HepG2 (cell line): ENCODE measurements around the gene NUP133. TPM values are rescaled to one million over a fixed set of nuclear protein-coding genes. Genes with fewer than 3 reads are reported as not detected.

Experiments
- CENPT ChIP-seq: sonication (generic); formaldehyde crosslinking; IDR thresholded peaks from 2 replicates; pipeline ENCODE4 v1.8.0; 2022; ENCODE audit warnings: low read depth, mild to moderate bottlenecking, moderate library complexity, missing genetic modification reagents
- HNRNPH1 ChIP-seq: fragments of 200-400 bp; formaldehyde crosslinking; optimal IDR thresholded peaks from 2 replicates; pipeline ENCODE3; 2017; ENCODE audit warnings: mild to moderate bottlenecking, low read depth, low read length
- NFE2L2 ChIP-seq: fragments of 150-350 bp; IDR thresholded peaks from 2 replicates; pipeline ENCODE4 v1.6.1; 2014; ENCODE audit warnings: low read length
- NFRKB ChIP-seq: fragments of 450-650 bp; IDR thresholded peaks from 2 replicates; pipeline ENCODE4 v1.6.1; 2017
- PHF8 ChIP-seq: sonication (generic); formaldehyde crosslinking; IDR thresholded peaks from 2 replicates; pipeline ENCODE4 v1.5.0; 2020; ENCODE audit warnings: missing genetic modification reagents
- SRF ChIP-seq: IDR thresholded peaks from 2 replicates; pipeline ENCODE4 v1.6.1; 2011; ENCODE audit warnings: mild to moderate bottlenecking, low read depth, low read length, moderate library complexity
- ZNF10 ChIP-seq: sonication (generic); formaldehyde crosslinking; IDR thresholded peaks from 2 replicates; pipeline ENCODE4 v1.4.0; 2020; ENCODE audit warnings: mild to moderate bottlenecking, low read depth, missing genetic modification reagents, borderline replicate concordance
- ZNF800 ChIP-seq: sonication (generic); formaldehyde crosslinking; IDR thresholded peaks from 2 replicates; pipeline ENCODE4 v1.4.0; 2020; ENCODE audit warnings: missing genetic modification reagents
- polyA plus RNA-seq, 8 experiments: library from polyadenylated mRNA; depleted of rRNA in 3 of 8; stranded (reverse) in 7 of 8; unstranded in 1 of 8; fragments of >200 nt; fragmentation: Illumina TruSeq in 4 of 8; extraction: Trizol in 4 of 8; gene quantifications; 2 replicates each; pipeline versions ENCODE4 v1.2.1 to v1.2.3, GENCODE V29; 2011 to 2016; ENCODE audit warnings: low read depth in 4 of 8, missing spikeins in 1 of 8, mixed read lengths in 1 of 8; ENCODE audit not compliant: insufficient read depth in 1 of 8
- total RNA-seq, 5 experiments: library from RNA; depleted of rRNA; stranded (reverse); fragments of >200 nt; fragmentation: Illumina TruSeq; extraction: Trizol; gene quantifications; 2 replicates each; pipeline ENCODE4 v1.2.3, GENCODE V29; 2016; ENCODE audit warnings: low read depth in 1 of 5
- TF ChIP-seq, protein P1 (sequence below): sonication (generic); formaldehyde crosslinking; IDR thresholded peaks from 2 replicates; pipeline ENCODE4 v1.4.0; 2020; ENCODE audit warnings: mild to moderate bottlenecking, missing genetic modification reagents
- TF ChIP-seq, protein P2 (sequence below): sonication (generic); formaldehyde crosslinking; IDR thresholded peaks from 2 replicates; pipeline ENCODE4 v1.9.0; 2021; ENCODE audit warnings: missing genetic modification reagents, mild to moderate bottlenecking, borderline replicate concordance
- TF ChIP-seq, protein P3 (sequence below): IDR thresholded peaks from 2 replicates; pipeline ENCODE4 v1.4.0; 2020; ENCODE audit warnings: mild to moderate bottlenecking, missing genetic modification reagents
- TF ChIP-seq, protein P4 (sequence below): sonication (generic); formaldehyde crosslinking; IDR thresholded peaks from 2 replicates; pipeline ENCODE4 v1.8.1; 2022; ENCODE audit warnings: low read depth, mild to moderate bottlenecking, missing genetic modification reagents
- TF ChIP-seq, protein P5 (sequence below): sonication (generic); formaldehyde crosslinking; IDR thresholded peaks from 2 replicates; pipeline ENCODE4 v1.5.0; 2020; ENCODE audit warnings: mild to moderate bottlenecking, missing genetic modification reagents

NUP133 gene
- total and polyA plus RNA-seq, 2 of the 13 experiments (the other 11 are each of a cell fraction or from before 2014, with no cell fraction given), result 17.7 to 45.6 TPM

- TF ChIP-seq, protein P1, sequence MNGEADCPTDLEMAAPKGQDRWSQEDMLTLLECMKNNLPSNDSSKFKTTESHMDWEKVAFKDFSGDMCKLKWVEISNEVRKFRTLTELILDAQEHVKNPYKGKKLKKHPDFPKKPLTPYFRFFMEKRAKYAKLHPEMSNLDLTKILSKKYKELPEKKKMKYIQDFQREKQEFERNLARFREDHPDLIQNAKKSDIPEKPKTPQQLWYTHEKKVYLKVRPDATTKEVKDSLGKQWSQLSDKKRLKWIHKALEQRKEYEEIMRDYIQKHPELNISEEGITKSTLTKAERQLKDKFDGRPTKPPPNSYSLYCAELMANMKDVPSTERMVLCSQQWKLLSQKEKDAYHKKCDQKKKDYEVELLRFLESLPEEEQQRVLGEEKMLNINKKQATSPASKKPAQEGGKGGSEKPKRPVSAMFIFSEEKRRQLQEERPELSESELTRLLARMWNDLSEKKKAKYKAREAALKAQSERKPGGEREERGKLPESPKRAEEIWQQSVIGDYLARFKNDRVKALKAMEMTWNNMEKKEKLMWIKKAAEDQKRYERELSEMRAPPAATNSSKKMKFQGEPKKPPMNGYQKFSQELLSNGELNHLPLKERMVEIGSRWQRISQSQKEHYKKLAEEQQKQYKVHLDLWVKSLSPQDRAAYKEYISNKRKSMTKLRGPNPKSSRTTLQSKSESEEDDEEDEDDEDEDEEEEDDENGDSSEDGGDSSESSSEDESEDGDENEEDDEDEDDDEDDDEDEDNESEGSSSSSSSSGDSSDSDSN (CRISPR knock-in tag), result no peak
- TF ChIP-seq SRF (no peak), HNRNPH1 (no peak), PHF8 (no peak), NFRKB (no peak), ZNF10 (CRISPR knock-in tag) (no peak), CENPT (CRISPR knock-in tag) (0 out of 2 replicates have a peak, but pooled peaks have one; percentile 38), NFE2L2 (no peak), ZNF800 (CRISPR knock-in tag) (peak; percentile 68; the same call in 1 of the 2 replicates)
- TF ChIP-seq, protein P2, sequence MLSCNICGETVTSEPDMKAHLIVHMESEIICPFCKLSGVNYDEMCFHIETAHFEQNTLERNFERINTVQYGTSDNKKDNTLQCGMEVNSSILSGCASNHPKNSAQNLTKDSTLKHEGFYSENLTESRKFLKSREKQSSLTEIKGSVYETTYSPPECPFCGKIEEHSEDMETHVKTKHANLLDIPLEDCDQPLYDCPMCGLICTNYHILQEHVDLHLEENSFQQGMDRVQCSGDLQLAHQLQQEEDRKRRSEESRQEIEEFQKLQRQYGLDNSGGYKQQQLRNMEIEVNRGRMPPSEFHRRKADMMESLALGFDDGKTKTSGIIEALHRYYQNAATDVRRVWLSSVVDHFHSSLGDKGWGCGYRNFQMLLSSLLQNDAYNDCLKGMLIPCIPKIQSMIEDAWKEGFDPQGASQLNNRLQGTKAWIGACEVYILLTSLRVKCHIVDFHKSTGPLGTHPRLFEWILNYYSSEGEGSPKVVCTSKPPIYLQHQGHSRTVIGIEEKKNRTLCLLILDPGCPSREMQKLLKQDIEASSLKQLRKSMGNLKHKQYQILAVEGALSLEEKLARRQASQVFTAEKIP (CRISPR knock-in tag), result no peak
- TF ChIP-seq, protein P3, sequence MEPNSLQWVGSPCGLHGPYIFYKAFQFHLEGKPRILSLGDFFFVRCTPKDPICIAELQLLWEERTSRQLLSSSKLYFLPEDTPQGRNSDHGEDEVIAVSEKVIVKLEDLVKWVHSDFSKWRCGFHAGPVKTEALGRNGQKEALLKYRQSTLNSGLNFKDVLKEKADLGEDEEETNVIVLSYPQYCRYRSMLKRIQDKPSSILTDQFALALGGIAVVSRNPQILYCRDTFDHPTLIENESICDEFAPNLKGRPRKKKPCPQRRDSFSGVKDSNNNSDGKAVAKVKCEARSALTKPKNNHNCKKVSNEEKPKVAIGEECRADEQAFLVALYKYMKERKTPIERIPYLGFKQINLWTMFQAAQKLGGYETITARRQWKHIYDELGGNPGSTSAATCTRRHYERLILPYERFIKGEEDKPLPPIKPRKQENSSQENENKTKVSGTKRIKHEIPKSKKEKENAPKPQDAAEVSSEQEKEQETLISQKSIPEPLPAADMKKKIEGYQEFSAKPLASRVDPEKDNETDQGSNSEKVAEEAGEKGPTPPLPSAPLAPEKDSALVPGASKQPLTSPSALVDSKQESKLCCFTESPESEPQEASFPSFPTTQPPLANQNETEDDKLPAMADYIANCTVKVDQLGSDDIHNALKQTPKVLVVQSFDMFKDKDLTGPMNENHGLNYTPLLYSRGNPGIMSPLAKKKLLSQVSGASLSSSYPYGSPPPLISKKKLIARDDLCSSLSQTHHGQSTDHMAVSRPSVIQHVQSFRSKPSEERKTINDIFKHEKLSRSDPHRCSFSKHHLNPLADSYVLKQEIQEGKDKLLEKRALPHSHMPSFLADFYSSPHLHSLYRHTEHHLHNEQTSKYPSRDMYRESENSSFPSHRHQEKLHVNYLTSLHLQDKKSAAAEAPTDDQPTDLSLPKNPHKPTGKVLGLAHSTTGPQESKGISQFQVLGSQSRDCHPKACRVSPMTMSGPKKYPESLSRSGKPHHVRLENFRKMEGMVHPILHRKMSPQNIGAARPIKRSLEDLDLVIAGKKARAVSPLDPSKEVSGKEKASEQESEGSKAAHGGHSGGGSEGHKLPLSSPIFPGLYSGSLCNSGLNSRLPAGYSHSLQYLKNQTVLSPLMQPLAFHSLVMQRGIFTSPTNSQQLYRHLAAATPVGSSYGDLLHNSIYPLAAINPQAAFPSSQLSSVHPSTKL (CRISPR knock-in tag), result no peak
- TF ChIP-seq, protein P4, sequence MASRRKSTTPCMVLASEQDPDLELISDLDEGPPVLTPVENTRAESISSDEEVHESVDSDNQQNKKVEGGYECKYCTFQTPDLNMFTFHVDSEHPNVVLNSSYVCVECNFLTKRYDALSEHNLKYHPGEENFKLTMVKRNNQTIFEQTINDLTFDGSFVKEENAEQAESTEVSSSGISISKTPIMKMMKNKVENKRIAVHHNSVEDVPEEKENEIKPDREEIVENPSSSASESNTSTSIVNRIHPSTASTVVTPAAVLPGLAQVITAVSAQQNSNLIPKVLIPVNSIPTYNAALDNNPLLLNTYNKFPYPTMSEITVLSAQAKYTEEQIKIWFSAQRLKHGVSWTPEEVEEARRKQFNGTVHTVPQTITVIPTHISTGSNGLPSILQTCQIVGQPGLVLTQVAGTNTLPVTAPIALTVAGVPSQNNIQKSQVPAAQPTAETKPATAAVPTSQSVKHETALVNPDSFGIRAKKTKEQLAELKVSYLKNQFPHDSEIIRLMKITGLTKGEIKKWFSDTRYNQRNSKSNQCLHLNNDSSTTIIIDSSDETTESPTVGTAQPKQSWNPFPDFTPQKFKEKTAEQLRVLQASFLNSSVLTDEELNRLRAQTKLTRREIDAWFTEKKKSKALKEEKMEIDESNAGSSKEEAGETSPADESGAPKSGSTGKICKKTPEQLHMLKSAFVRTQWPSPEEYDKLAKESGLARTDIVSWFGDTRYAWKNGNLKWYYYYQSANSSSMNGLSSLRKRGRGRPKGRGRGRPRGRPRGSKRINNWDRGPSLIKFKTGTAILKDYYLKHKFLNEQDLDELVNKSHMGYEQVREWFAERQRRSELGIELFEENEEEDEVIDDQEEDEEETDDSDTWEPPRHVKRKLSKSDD (CRISPR knock-in tag), result no peak
- TF ChIP-seq, protein P5, sequence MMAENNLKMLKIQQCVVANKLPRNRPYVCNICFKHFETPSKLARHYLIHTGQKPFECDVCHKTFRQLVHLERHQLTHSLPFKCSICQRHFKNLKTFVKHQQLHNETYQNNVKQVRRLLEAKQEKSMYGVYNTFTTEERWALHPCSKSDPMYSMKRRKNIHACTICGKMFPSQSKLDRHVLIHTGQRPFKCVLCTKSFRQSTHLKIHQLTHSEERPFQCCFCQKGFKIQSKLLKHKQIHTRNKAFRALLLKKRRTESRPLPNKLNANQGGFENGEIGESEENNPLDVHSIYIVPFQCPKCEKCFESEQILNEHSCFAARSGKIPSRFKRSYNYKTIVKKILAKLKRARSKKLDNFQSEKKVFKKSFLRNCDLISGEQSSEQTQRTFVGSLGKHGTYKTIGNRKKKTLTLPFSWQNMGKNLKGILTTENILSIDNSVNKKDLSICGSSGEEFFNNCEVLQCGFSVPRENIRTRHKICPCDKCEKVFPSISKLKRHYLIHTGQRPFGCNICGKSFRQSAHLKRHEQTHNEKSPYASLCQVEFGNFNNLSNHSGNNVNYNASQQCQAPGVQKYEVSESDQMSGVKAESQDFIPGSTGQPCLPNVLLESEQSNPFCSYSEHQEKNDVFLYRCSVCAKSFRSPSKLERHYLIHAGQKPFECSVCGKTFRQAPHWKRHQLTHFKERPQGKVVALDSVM (CRISPR knock-in tag), result no peak
Measured at GRCh38 chr1:229430761-229431283, 77.3 kb downstream of the NUP133 start (continued).
